Inflammatory macrophage treated with lipopolysaccharide for 4 hours (primary cell): ENCODE data around the gene EZH1.
"Not testable (repeated sequence)": the region's sequence is repeated elsewhere in the genome, so short reads cannot be mapped to it uniquely, and the experiment has no call there.

ENCODE experiments used
- DNase-seq: peaks from one replicate; pipeline ENCODE4 v3.0.0-alpha.2; 2020

EZH1 gene

GRCh38 chr17:42769964-42770363, 25.1 kb upstream of the EZH1 start:
- DNase-seq: not testable (repeated sequence)

GRCh38 chr17:42768006-42768405, 23.2 kb upstream of the EZH1 start:
- not testable (repeated sequence) for DNase-seq

- DNase-seq: no peak
Measured at GRCh38 chr17:42767512-42767911, 22.7 kb upstream of the EZH1 start.

GRCh38 chr17:42766124-42766523, 21.3 kb upstream of the EZH1 start:
- DNase-seq: no peak

- DNase-seq: no peak
Measured at GRCh38 chr17:42761638-42762037, 16.8 kb upstream of the EZH1 start.

GRCh38 chr17:42760652-42761581, 16.1 kb upstream of the EZH1 start, which contains the start of gene RAMP2:
Gene RAMP2, plus strand, starts transcription at chr17:42761227. Its CDS starts 35 bp downstream, at chr17:42761262.
- DNase-seq: no peak

- peak; percentile 90 for DNase-seq
Measured at GRCh38 chr17:42759982-42760651, 15.3 kb upstream of the EZH1 start.

- peak; percentile 15 for DNase-seq
Measured at GRCh38 chr17:42754782-42755181, 9.9 kb upstream of the EZH1 start.

- no peak for DNase-seq
Measured at GRCh38 chr17:42751628-42752027, 6.8 kb upstream of the EZH1 start.

- peak; percentile 48 for DNase-seq
Measured at GRCh38 chr17:42750739-42751344, 6.0 kb upstream of the EZH1 start.

GRCh38 chr17:42748908-42749798, 4.3 kb upstream of the EZH1 start:
- DNase-seq: no peak

GRCh38 chr17:42748202-42748907, 3.5 kb upstream of the EZH1 start:
- DNase-seq: no peak

- DNase-seq: peak; percentile 65
Measured at GRCh38 chr17:42744283-42744805, 496 bp downstream of the EZH1 start.

GRCh38 chr17:42743595-42744282, 1.1 kb downstream of the EZH1 start:
- no peak for DNase-seq

- not testable (repeated sequence) for DNase-seq
Measured at GRCh38 chr17:42742916-42743315, 1.9 kb downstream of the EZH1 start.

GRCh38 chr17:42740699-42741098, 4.1 kb downstream of the EZH1 start:
- no peak for DNase-seq

- DNase-seq: no peak
Measured at GRCh38 chr17:42725143-42725542, 19.7 kb downstream of the EZH1 start.

GRCh38 chr17:42723636-42724035, 21.2 kb downstream of the EZH1 start:
- DNase-seq: no peak

GRCh38 chr17:42720996-42721583, 23.8 kb downstream of the EZH1 start:
- peak; percentile 78 for DNase-seq

GRCh38 chr17:42709561-42709960, 35.3 kb downstream of the EZH1 start:
- DNase-seq: no peak

- DNase-seq: no peak
Measured at GRCh38 chr17:42708588-42708987, 36.3 kb downstream of the EZH1 start.
